HG02798 (cell line): ENCODE data around the gene ZFHX3.
A peak's percentile ranks its signal among the peaks of the same experiment; 100 is the strongest.

ENCODE experiments used
- ATAC-seq: cut with Tn5 transposase; IDR thresholded peaks from one replicate; pipeline ENCODE4 v1.9.1; 2021; ENCODE audit warnings: mild to moderate bottlenecking; ENCODE audit not compliant: unreplicated experiment, poor library complexity

Gene ZFHX3

DNA sequence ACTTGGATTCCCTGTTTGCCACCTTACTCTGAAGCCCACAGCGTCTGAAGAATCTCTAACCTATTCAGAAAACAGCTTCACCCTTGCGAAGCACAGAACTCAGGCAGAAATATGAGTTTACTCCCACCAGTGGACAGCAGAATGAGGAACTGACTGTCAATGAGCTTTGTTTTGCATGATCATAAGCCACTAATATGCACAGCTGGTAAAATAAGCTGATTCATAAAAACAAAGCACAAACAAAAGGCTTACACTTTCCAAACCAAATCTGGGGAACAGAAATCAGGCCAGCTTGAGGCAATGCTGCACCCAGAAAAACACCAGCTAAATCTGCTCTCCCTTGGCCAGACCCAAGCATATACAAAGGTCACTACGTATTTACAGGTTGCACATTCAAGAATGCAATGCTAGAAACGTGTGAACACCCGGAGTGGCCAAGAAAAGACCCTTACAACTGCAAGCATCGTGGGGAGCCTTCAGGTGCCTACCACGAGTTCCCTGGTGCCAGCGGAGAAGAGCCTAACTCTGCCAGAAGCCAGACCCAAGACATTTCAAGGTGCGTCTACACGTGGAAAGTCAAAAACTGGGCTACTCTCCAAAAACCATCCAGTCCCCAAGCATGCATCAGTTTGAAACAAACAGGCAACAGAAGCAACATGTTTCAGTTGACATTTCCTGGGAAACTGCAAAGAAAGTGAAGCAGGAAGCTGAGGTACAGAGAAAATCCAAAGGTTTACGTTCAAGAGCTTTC is 207.1 kb downstream of the ZFHX3 start:
- no peak for ATAC-seq

DNA sequence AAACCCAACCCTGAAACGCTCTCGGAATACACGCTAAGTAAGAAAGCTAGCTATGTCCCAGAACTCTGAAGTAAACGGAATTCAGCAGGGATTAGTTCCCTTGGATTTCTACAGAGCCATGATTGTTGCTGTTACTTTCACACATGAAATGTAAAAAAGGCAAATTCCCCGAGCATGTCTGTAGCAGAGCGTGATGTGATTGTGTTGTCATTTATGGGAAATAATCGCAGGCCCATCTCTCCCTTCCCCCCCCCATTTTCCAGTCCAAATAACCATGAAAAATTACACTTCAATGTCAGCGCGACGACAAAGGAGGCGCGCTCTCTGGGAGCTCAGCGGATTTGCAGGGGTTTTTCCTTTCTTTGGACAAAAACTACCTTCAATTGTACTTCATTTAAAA is 209.0 kb downstream of the ZFHX3 start:
- no peak for ATAC-seq

DNA sequence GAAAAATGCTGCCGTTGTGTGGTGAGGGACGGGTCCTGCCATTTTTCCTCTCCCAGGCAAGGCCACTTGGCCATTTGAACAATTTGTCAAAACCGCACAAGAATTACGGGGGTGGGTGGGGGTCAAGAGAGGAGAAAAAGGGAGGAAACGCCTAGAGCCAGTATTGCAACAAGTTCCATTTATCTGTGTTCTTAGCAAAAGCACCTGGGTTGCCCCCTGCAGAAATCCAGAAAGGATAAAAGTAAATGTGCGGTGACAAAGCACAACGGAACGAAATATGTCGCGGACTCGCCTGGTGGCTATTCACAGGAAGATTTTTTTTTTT is 209.4 kb downstream of the ZFHX3 start:
- ATAC-seq = no peak

DNA sequence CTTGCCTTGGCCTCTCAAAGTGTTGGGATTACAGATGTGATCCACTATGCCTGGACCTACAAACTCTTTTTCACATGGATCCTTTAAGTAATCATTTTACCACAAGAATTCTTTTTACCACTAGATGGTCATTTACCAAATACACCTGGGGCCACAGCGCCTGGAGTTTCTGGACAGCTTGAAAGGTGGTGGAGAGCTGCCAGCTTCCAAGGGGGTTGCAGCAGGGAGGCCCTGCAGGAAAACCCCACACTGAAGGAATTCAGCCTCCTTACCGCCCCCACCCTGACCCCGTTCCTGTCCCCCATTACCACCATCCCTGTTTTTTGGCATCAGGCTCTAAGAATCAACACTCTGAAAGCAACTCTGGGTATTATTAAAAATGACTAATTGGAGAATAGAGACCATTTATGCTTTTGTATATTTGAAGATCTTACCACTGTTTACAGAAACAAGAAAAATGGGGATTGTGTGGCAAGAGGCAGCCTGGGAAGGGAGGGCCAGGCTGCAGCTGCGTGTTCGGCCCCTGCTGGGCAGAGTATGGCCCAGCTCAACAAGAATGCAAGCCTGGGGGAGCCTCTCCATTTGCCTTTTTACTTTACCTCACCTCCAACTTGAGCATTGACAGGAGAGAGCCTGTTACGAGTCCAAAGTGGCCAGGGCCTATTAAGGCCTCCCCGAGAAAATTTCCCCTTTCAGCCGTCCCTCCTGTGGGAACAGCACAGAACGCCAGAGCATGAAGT is 209.9 kb downstream of the ZFHX3 start:
- ATAC-seq = no peak

DNA sequence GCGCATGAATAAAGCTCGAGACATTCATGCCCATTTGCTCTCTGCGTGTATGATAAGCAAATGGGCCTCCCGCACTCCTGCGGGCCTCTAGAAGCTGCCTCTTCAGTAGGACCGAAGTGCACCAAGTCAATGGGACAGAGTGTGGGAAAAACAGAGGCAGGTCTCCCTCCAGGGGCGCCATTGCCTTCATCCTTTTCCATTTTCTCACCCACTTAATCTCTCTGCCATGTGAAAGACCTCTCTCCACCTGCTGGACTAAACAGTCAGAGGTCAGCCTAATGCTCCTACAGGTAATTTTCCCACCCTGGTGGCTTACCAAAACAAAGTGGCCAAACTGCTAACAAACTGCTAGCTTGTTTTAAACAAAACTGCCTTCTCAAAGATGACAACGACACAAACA is 210.9 kb downstream of the ZFHX3 start:
- no peak for ATAC-seq

DNA sequence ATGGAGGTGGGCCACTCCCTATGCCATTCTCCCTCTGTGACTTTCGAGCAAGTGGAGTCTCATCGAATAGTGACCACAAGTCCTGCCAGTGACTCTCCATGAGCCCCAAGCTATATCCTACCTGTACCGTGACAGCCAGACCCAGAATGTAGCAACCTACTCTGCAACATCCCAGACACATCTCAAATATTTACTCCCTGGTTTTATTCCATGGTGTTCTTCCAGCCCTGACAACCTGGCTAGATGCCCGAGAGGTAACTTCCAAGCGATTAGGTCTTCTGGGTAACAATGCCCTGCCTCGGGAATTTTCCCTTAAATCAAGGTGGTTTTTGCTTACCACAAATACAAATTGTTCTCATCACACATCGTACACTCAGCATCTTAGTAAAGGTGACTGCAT is 211.7 kb downstream of the ZFHX3 start:
- ATAC-seq = no peak

DNA sequence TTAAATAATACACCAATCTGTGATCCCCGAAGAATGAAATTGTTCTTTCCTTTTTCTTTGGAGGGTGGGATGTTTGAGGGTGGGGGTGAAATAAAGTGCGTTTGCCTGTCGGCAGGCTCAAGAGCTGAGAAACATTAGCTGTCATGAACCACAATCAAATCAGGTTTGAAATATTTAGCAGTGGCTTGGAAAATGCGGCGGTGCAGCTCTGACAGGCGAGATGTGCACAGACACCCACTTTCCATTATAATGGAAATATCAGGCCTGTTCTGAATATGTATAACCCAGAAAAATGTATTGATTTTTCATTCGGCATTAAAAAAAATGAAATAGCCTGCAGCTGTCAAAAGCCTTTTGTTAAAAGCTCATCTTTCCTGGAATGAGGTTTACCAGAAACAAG is 212.8 kb downstream of the ZFHX3 start:
- ATAC-seq = no peak

DNA sequence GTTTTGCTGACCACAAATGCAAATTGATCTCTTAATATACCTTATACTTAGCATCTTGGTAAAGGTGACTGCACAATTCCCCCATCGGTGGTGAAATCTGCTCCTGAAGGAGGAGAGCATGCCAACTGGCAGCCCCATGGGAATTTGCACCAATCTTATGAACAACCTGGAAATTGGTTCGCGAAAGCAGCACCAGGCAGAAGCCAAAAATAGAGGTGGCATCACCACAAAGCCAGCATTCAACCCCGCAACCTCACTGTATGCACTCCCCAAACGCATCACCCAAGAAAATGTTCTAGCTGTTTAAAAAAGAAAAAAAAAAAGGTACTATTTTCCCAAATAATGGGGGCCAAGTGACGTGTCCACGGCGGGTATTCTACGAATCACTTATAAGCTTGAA is 213.4 kb downstream of the ZFHX3 start:
- no peak for ATAC-seq

DNA sequence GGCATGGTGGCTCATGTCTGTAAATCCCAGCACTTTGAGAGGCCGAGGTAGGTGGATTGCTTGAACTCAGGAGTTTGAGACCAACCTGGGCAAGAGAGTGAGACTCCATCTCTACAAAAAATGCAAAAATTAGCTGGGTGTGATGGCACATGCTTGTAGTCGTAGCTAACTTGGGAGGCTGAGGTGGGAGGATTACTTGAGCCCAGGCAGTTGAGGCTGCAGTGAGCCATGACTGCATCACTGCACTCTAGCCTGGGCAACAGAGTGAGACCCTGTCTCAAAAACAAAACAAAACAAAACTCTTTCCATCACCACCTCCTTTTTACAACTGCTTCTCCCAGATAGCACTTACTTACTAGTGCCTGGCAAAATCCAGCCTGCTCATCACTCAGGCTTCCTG is 214.0 kb downstream of the ZFHX3 start:
- no peak for ATAC-seq

DNA sequence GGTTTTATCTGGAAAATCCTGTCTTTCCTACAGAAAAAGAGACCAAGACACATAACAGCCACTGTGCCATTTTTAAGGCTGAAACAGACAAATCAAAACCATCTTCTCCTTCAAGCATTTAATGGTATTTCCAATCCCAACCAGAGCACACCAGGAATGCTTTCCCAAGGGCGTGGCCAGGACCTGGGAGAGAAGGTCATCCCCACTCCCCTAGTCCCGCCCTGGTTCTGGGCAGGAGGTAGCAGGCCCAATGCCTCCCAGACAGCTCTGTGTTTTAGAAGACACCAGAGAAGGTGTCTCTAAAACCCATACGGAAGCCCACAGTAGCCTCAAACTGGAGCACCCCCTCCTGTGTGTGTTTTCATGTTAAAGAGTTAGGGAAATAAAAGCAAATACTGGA is 214.4 kb downstream of the ZFHX3 start:
- no peak for ATAC-seq

DNA sequence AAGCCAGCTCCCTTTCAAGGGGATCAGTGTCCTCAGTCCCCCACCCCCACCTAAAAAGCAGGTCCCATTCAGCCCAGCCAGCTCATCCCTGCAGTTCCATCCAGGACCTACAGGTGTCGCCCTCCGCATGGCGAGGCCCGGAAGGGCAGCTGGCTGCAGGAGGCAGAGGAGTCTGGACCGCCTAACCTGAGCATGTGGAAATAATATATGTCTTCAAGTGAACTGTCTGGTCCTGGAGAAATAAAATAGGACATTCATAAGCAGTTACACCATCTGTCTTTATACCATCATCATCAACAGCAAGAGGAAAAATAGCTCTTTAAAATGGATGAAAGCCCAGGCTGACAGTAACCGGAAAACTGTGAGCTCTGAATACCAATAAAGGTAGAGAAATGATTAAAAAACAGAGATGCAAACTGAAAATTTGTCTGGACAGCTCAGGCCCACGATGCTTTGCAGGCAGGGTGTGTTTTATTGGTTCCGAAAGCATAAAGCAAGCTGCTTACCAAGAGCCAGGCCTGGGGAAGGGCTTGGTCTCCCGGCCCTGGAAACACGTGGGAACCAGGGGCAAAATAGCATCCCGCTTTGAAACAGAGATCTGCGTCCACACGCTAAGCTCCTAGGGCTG is 215.2 kb downstream of the ZFHX3 start:
- peak; percentile 87 for ATAC-seq

DNA sequence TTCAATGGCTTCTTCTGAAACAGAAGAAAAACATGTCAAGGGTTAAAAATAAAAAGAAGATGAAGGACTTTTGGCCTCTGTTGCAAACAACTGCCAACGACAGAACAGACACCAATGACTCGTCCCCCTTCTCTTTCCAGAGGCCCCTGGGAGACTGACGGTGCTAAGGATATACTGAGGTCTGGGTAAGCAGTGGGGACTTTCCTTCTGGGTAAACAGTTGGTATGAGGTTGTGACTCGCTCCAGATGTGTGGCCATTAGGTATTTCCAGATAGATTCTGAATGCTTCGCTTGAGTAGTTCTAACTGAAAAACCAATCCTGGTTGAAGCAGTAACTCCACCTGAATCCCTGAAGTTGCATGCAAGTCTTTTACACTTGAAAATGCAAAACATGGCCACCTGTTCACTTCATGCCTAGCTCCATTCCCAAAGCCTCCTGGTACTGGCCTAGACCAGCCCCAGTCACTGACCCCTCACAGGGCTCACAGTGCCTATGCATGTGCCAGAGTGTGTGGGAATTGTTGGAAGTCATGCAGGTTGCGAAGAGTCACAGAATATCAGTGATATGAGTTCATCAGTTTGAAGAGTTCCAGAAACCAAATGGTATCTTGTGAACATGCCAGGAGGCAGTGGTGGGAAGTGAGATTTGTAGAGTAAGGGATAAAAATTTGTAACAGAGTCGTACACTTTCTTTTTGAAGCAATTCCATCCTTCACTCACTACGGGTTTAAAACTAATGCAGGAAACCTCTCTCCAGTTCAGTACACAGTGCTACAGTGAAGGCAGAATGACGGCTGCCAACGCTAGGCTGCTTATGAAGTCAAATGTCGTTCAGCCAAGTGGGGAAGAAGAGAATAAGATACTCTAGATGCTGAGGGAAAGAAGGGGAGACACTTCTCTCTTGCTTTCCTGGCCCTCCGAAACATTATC is 217.8 kb downstream of the ZFHX3 start:
- ATAC-seq = no peak

DNA sequence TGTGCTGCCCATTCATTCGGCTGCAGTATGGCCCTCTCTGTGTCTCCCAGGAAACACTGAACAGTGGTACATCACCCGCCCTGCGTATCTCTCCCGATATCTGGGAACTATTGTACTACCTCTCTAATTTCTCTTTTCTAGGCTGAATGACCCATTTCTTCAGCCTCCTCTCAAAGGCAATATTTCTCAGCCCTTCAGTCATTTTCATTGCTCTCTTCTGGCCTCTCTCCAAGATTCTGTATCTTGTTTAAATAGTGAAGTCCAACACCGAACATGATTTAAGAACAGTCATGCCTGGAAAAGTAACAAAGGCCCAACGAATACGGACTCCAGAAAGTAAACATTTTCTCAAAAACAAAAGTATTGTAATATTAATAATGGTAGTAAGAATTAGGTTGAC is 220.1 kb downstream of the ZFHX3 start:
- no peak for ATAC-seq

DNA sequence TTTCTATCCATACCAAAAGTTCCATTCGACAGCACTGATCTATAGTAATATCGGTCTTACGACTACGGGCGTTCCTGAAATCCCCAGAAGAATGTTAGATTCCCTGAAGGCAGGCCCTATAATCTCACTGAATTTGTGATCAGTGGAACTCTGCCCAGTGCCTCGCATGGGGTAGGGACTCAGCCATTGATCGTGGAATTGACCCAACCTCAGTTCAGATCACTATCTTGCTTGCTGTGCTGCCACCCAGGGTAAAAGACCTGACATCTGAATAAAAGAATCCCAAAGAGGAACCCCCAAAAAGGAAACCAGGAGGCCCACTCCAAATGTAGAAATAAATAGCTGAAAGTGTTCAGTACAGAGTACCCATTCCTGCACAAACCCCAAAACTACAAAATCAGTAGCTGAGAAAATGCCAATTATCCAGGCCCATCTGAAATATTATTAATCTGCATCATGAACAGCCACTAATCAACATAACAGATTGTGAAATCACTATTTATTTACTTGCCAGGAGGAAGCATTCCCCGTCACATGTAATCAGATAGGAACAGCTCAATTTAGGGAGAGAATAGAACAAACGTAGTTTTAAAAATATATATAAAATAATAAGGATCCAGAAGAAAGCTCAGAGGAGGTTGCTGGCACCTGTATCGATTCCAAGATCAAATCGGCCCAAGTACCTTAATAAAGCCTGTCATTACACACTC is 221.9 kb downstream of the ZFHX3 start:
- no peak for ATAC-seq

DNA sequence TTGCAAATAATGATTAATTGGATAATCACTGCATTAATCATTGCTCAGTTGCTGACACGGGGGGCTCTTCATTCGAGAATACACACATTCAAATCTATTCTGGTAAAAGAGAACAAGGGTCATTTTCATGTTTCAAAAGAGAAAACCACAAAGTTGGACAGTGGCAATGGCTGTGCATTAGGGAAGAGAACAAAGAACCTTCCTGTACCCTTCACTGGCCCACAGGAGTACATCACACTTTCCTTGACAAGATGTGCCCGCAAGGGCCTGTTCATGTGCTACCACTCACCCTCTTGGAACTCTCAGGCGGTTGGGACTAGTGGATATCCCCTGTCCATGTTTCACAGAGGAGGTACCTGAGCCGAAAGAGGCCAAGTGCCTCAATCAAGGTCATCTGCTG is 223.2 kb downstream of the ZFHX3 start:
- no peak for ATAC-seq

DNA sequence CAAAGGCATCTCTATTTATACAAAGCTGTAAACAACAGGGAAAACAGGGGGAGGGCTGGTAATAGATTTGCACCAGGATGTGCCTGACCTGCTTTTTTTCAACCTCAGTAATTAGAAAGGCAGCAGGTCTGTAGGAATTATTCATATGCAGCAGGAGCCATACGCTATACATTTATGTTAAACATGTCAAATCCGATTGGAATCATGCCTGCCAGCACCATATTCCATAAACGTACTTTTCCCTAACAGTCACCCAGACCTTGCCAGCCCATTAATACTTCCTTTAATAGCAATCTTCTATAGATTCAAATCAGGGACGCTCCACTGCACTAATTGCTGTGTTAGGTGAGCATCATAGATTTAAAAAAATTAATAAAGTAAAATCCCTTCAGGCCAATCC is 223.9 kb downstream of the ZFHX3 start:
- no peak for ATAC-seq

DNA sequence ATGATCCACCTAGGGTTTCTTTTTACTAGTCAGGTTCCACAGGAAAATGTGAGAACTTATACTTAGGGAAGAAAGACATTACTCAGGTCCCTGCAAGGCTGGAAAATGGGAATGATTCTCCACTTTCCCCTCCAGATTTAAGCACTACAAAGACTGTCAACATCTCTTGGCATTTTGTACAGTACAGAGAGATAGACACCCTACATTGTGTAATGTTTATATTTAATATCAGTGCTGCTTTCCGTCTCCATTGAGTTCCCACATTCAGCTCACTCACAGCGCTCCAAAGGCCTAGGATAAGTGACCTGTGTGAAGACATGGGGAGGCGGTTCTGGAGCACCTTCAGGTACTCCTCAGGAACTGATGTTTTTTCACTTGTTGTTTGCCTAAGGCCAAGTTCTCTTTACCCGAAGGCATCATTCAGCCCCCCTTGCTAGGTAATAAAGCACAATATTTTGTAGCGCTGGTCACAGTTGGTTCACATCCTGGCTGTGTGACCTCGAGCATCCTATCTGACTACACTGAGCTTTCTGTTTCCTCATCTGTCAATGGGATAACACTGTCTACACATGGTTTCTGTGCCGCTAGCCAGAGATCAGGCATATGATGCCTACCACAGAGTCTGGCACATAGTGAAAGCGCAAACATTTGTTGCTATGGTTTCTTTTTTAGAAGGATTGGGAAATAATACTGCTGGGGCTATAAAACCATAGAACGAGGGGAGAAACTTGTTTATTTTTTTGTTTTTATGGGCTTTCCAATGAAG is 226.6 kb downstream of the ZFHX3 start:
- no peak for ATAC-seq

DNA sequence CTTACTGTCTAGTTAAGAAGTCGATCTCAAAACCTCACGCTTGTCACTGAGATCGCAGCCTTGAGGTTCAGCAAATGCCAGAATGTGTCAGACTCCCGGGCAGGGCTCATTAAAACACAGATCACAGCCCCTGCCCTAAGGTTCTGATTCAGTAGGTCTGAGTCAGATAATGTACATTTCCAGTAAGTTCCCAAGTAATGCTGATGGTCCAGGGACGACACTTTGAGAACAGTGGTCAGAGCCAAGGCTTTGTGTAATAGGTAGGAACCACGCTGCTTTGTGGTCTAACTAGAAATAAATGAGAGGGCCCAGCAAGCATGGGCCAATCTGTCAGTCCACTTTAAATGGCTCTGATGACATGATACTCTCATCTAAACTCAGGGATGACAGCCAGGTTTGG is 228.6 kb downstream of the ZFHX3 start:
- ATAC-seq = no peak

DNA sequence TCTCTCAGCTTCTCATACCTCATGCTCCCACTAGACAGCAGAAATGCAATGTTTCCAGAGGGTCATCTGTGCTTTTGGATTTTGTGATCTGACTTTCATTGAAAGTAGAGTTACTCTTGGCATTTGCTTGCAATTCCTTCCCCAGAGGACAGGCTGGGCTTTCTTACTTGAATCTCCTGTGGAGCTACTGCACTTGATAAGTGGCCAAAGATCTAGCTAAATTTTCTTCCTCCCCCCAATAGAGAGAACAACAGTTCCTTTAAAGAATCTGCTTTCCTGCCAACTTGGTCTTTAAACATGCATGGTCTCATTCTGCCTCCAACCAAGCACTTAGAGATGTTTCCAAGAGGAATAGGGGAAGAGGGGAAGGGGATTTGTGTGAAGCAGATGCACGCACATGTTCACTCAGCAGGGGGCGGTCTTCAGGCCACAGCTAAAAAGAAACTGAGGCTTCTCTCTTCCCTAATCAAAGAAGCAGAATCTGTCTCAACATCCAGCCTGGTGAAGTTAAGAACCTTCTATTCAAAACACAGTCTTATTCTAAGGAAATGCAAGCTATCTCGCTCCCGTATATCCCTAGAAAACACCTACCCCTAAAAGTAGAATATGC is 229.6 kb downstream of the ZFHX3 start:
- ATAC-seq = no peak
